A549 (cell line): ENCODE data around the gene GPR25. TPM values are rescaled to one million over a fixed set of nuclear protein-coding genes. Genes with fewer than 3 reads are reported as not detected.

Experiments used
- ATAC-seq, 2 experiments: fragments of 200-7000 bp in 1 of 2; fragments of >200 bp in 1 of 2; cut with Nextera tagmentation in 1 of 2; cut with Tn5 transposase in 1 of 2; 3 replicates each; pipeline versions ENCODE4 v1.8.0 to v1.9.1; 2018 to 2020; ENCODE audit warnings: mild to moderate bottlenecking in 1 of 2, moderate library complexity in 1 of 2
- CTCF ChIA-PET: fragments of 300-600 bp; sonication (Branson Sonifier 250); formaldehyde crosslinking; extraction: SDS; loops from one replicate; lab custom pipeline; 2021; ENCODE audit warnings: antibody characterized with exemption, inconsistent platforms; lab: Yijun Ruan, JAX
- POLR2A ChIA-PET: fragments of 350-600 bp; formaldehyde crosslinking; extraction: SDS; loops from one replicate; lab custom pipeline; 2021; ENCODE audit warnings: antibody characterized with exemption, inconsistent platforms; lab: Yijun Ruan, JAX
- DNase-seq, 2 experiments: peaks; one replicate each; pipeline versions ENCODE4 v3.0.0 to v3.0.0-alpha.2; 2011 to 2016; ENCODE audit warnings: low read depth in 1 of 2, low spot score in 1 of 2
- FAIRE-seq: peaks from 2 replicates; lab custom pipeline; 2011; peaks lifted over from hg19 to GRCh38; lab: Jason Lieb, UNC
- H3K27ac ChIP-seq, 2 experiments: fragments of >200 bp; sonication (Bioruptor Twin); formaldehyde crosslinking; 3 replicates each; pipeline ENCODE4 v1.5.1; 2016 to 2017
- H3K4me1 ChIP-seq: fragments of >200 bp; sonication (Bioruptor Twin); formaldehyde crosslinking; 3 replicates; pipeline ENCODE4 v1.6.1; 2016
- H3K4me2 ChIP-seq: fragments of >200 bp; sonication (Bioruptor Twin); formaldehyde crosslinking; 3 replicates; pipeline ENCODE4 v1.6.1; 2016
- H3K4me3 ChIP-seq: fragments of >200 bp; sonication (Bioruptor Twin); formaldehyde crosslinking; 3 replicates; pipeline ENCODE4 v1.5.1; 2016
- H3K9me3 ChIP-seq: fragments of >200 bp; sonication (Bioruptor Twin); formaldehyde crosslinking; 3 replicates; pipeline ENCODE4 v1.6.1; 2016
- BHLHE40 ChIP-seq: IDR thresholded peaks from 2 replicates; pipeline ENCODE4 v1.6.1; 2012; ENCODE audit warnings: low read depth, low read length, inconsistent platforms
- CEBPB ChIP-seq, 2 experiments: fragments of >200 bp in 1 of 2; sonication (Bioruptor Twin) in 1 of 2; formaldehyde crosslinking in 1 of 2; IDR thresholded peaks; 2 replicates each; pipeline ENCODE4 v1.6.1; 2012 to 2016
- CHD4 ChIP-seq: fragments of 200-600 bp; sonication (generic); IDR thresholded peaks from 2 replicates; pipeline ENCODE4 v1.6.1; 2016; ENCODE audit warnings: antibody characterized with exemption, mild to moderate bottlenecking, borderline replicate concordance
- EHF ChIP-seq: fragments of 250-450 bp; sonication (Bioruptor Pico); IDR thresholded peaks from 2 replicates; pipeline ENCODE4 v1.5.0; 2020; ENCODE audit warnings: mild to moderate bottlenecking
- EHMT2 ChIP-seq: fragments of 200-600 bp; sonication (generic); IDR thresholded peaks from 2 replicates; pipeline ENCODE4 v1.6.1; 2016; ENCODE audit warnings: antibody characterized with exemption, low read depth, mild to moderate bottlenecking, moderate library complexity
- ELK1 ChIP-seq: fragments of 150-350 bp; IDR thresholded peaks from 2 replicates; pipeline ENCODE4 v1.6.1; 2014; ENCODE audit warnings: low read depth, mild to moderate bottlenecking, low read length
- ESRRA ChIP-seq: fragments of 150-350 bp; IDR thresholded peaks from 2 replicates; pipeline ENCODE4 v1.6.1; 2014; ENCODE audit warnings: mild to moderate bottlenecking, low read length, borderline replicate concordance
- FOSL2 ChIP-seq, 2 experiments: fragments of 450-650 bp in 1 of 2; fragments of >200 bp in 1 of 2; sonication (Bioruptor Twin) in 1 of 2; formaldehyde crosslinking; IDR thresholded peaks; 2 replicates each; pipeline versions ENCODE4 v1.5.0 to v1.6.1; 2016 to 2020; ENCODE audit warnings: mild to moderate bottlenecking in 1 of 2, moderate library complexity in 1 of 2
- FOXS1 ChIP-seq: fragments of 250-450 bp; sonication (Bioruptor Pico); IDR thresholded peaks from 2 replicates; pipeline ENCODE4 v1.5.0; 2020; ENCODE audit warnings: mild to moderate bottlenecking, moderate library complexity
- HDAC2 ChIP-seq: fragments of 200-600 bp; sonication (generic); IDR thresholded peaks from 2 replicates; pipeline ENCODE4 v1.6.1; 2016
- HEYL ChIP-seq: fragments of 250-450 bp; sonication (Bioruptor Pico); IDR thresholded peaks from 2 replicates; pipeline ENCODE4 v1.8.0; 2021; ENCODE audit warnings: mild to moderate bottlenecking, moderate library complexity
- HOXB5 ChIP-seq: fragments of 250-450 bp; sonication (Bioruptor Pico); IDR thresholded peaks from 2 replicates; pipeline ENCODE4 v1.5.0; 2020; ENCODE audit warnings: mild to moderate bottlenecking, moderate library complexity
- JUNB ChIP-seq: fragments of >200 bp; sonication (Bioruptor Twin); formaldehyde crosslinking; IDR thresholded peaks from 2 replicates; pipeline ENCODE4 v1.6.1; 2016
- KDM1A ChIP-seq: fragments of 200-600 bp; sonication (generic); IDR thresholded peaks from 2 replicates; pipeline ENCODE4 v1.6.1; 2016; ENCODE audit warnings: low read depth, mild to moderate bottlenecking
- KDM5A ChIP-seq: fragments of 200-600 bp; sonication (generic); IDR thresholded peaks from 2 replicates; pipeline ENCODE4 v1.6.1; 2016; ENCODE audit warnings: antibody characterized with exemption, mild to moderate bottlenecking
- MAFK ChIP-seq: fragments of 450-650 bp; IDR thresholded peaks from 2 replicates; pipeline ENCODE4 v1.6.1; 2014; ENCODE audit not compliant: partially characterized antibody
- MAX ChIP-seq: IDR thresholded peaks from 2 replicates; pipeline ENCODE4 v1.6.1; 2012
- MAZ ChIP-seq: fragments of 150-350 bp; IDR thresholded peaks from 2 replicates; pipeline ENCODE4 v1.6.1; 2014; ENCODE audit warnings: antibody characterized with exemption, low read depth, low read length, borderline replicate concordance
- NFE2L2 ChIP-seq: fragments of 150-350 bp; conservative IDR thresholded peaks from 2 replicates; pipeline ENCODE4 v1.6.1; 2014; ENCODE audit warnings: low read length
- PHF8 ChIP-seq: fragments of 200-600 bp; sonication (generic); IDR thresholded peaks from 2 replicates; pipeline ENCODE4 v1.6.1; 2016; ENCODE audit warnings: low read depth, mild to moderate bottlenecking, antibody characterized with exemption, moderate library complexity, borderline replicate concordance
- RARB ChIP-seq: fragments of 250-450 bp; sonication (Bioruptor Pico); IDR thresholded peaks from 2 replicates; pipeline ENCODE4 v1.8.0; 2021; ENCODE audit warnings: mild to moderate bottlenecking, moderate library complexity
- RFX5 ChIP-seq: fragments of 450-650 bp; IDR thresholded peaks from 2 replicates; pipeline ENCODE4 v1.7.1; 2014; ENCODE audit warnings: antibody characterized with exemption, mild to moderate bottlenecking, moderate library complexity
- RNF2 ChIP-seq: fragments of 200-600 bp; sonication (generic); IDR thresholded peaks from 2 replicates; pipeline ENCODE4 v1.6.1; 2016; ENCODE audit warnings: low read depth, mild to moderate bottlenecking, antibody characterized with exemption, moderate library complexity, borderline replicate concordance
- TFCP2L1 ChIP-seq: fragments of 250-450 bp; sonication (Bioruptor Pico); IDR thresholded peaks from 2 replicates; pipeline ENCODE4 v1.5.0; 2021; ENCODE audit warnings: mild to moderate bottlenecking
- ZNF302 ChIP-seq: fragments of 250-450 bp; sonication (Bioruptor Pico); IDR thresholded peaks from 2 replicates; pipeline ENCODE4 v1.9.0; 2021; ENCODE audit warnings: inconsistent platforms, mild to moderate bottlenecking, moderate library complexity
- WGBS: methylation state at CpG from one replicate; pipeline ENCODE4 v1.1.6; 2017; ENCODE audit errors: missing lambda C conversion rate; 5-methylcytosine and 5-hydroxymethylcytosine counted together
- polyA plus RNA-seq, 4 experiments: library from polyadenylated mRNA; depleted of rRNA in 3 of 4; stranded (reverse); fragments of >200 nt; fragmentation: RNase III in 1 of 4; extraction: RNeasy Plus Mini Kit Qiagen cat#74134 plus additional on column Dnase treatment in 1 of 4; gene quantifications; 2 replicates in 3 of 4; 3 replicates in 1 of 4; pipeline ENCODE4 v1.2.3, GENCODE V29; 2011 to 2017

GPR25 gene
- polyA plus RNA-seq, 2 of the 4 experiments (the other 2 are of a cell fraction), result not detected

- no peak overlapping the region for H3K27ac ChIP-seq
- ChIA-PET CTCF (no interaction called here), POLR2A (no interaction called here)
- no peak overlapping the region for H3K4me3 ChIP-seq
- no peak for TF ChIP-seq RARB (CRISPR knock-in tag)
- TF ChIP-seq, all 56 proteins: peak for 0
- Histone ChIP-seq H3K9me3 (no peaks in the 10 kb centered on the region), H3K4me1 (peaks cover 6% of the 10 kb centered on the region; the same call in 1 of the 3 replicates), H3K4me2 (no peak overlapping the region)
- WGBS, result 85% methylated on average over 8 of the region's 9 CpGs
- ATAC-seq, result peak; percentile 33 to 35; a peak in 4 of 6 replicates
- DNase-seq, result no peak
- no peak for FAIRE-seq
These were observed 2.9 kb upstream of the GPR25 start for GRCh38 chr1:200869753-200870391.

- H3K9me3 ChIP-seq, result no peaks in the 10 kb centered on the region
- 100% methylated on average over 12 of the region's 61 CpGs for WGBS
- H3K4me1 ChIP-seq, result peaks cover 4% of the 10 kb centered on the region; the same call in 2 of the 3 replicates
- ATAC-seq (no peak), FAIRE-seq (no peak), DNase-seq (no peak)
- no peak overlapping the region for H3K4me3 ChIP-seq
- no peak overlapping the region for H3K27ac ChIP-seq
- TF ChIP-seq RNF2, result no peak
- TF ChIP-seq EHMT2, result no peak
- TF ChIP-seq HOXB5 (CRISPR knock-in tag), result no peak
- TF ChIP-seq RFX5, result no peak
- TF ChIP-seq FOXS1 (CRISPR knock-in tag), result no peak
- TF ChIP-seq FOSL2 (IDR thresholded peaks at IDR 0.05), result no peak
- TF ChIP-seq FOSL2 (CRISPR knock-in tag; IDR thresholded peaks at IDR 0.05), result no peak
- no peak for TF ChIP-seq HDAC2
- TF ChIP-seq CEBPB (IDR thresholded peaks at IDR 0.05), result no peak
- TF ChIP-seq MAX, result no peak
- no peak for TF ChIP-seq KDM1A
- TF ChIP-seq EHF (CRISPR knock-in tag), result no peak
- H3K4me2 ChIP-seq, result no peak overlapping the region
- ChIA-PET CTCF (interaction anchor here (1.3 kb wide), 1 partner anchor 12 kb away, joined by 4 read pairs; no protein-coding TSS in a partner anchor), POLR2A (no interaction called here)
These were observed 412 bp downstream of the GPR25 start for GRCh38 chr1:200873116-200873670.

DNA sequence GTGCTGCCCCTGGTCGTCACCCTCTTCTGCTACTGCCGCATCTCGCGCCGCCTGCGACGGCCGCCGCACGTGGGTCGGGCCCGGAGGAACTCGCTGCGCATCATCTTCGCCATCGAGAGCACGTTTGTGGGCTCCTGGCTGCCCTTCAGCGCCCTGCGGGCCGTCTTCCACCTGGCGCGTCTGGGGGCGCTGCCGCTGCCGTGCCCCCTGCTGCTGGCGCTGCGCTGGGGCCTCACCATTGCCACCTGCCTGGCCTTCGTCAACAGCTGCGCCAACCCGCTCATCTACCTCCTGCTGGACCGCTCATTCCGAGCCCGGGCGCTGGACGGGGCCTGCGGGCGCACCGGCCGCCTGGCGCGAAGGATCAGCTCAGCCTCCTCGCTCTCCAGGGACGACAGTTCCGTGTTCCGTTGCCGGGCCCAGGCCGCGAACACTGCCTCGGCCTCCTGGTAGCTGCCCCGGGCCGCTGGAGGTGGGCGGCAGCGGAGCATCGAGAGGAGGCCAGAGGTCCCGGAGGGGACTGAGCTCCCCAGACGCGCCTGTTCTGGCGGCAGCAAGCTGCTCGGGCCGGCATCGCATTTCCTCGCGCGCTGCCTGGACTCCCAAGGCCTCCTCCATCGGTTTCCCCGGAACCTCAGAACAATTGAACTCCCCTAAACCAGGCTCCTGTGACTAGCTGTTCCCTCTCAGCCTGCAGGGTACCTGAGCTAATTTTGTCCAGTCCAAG lies 1.1 kb downstream of the GPR25 start:
- WGBS, result 96% methylated on average over 55 of the region's 66 CpGs
- ATAC-seq, result no peak
- CTCF ChIA-PET, result interaction anchor here (0.8 to 1.3 kb wide), 2 partner anchors 11 to 17 kb away, joined by 3 to 4 read pairs; no protein-coding TSS in a partner anchor
- TF ChIP-seq ZNF302 (CRISPR knock-in tag) (no peak), BHLHE40 (no peak), NFE2L2 (no peak), CEBPB (IDR thresholded peaks at IDR 0.05) (no peak), HEYL (CRISPR knock-in tag) (no peak), MAFK (no peak)
- TF ChIP-seq, all 56 proteins: peak for 0
- no peak overlapping the region for H3K27ac ChIP-seq
- POLR2A ChIA-PET, result no interaction called here
- no peaks in the 10 kb centered on the region for H3K9me3 ChIP-seq
- no peak for DNase-seq
- peaks cover 6% of the 10 kb centered on the region; the same call in 2 of the 3 replicates for H3K4me1 ChIP-seq
- no peak overlapping the region for H3K4me2 ChIP-seq
- no peak overlapping the region for H3K4me3 ChIP-seq
- no peak for FAIRE-seq

GRCh38 chr1:200874694-200875093 lies 1.9 kb downstream of the GPR25 start:
- FAIRE-seq (no peak), ATAC-seq (no peak)
- POLR2A ChIA-PET, result no interaction called here

More at GRCh38 chr1:200874694-200875093, 1.9 kb downstream of the GPR25 start:
- DNase-seq, result no peak
- Histone ChIP-seq H3K4me1 (peaks cover 6% of the 10 kb centered on the region; the same call in 2 of the 3 replicates), H3K27ac (no peak overlapping the region), H3K4me3 (no peak overlapping the region), H3K4me2 (no peak overlapping the region), H3K9me3 (no peaks in the 10 kb centered on the region)
- CTCF ChIA-PET, result interaction anchor here (0.8 to 8.6 kb wide), 3 partner anchors 11 to 16 kb away, joined by 3 to 57 read pairs (median 3); no protein-coding TSS in a partner anchor
- 68% methylated on average over 6 of the region's 6 CpGs for WGBS
- TF ChIP-seq MAFK, result no peak
- no peak for TF ChIP-seq TFCP2L1
- TF ChIP-seq PHF8, result no peak
- no peak for TF ChIP-seq ELK1
- no peak for TF ChIP-seq ESRRA
- no peak for TF ChIP-seq JUNB
- TF ChIP-seq MAZ, result no peak
- TF ChIP-seq KDM5A, result no peak
- TF ChIP-seq CHD4, result no peak
